Skin of body (tissue), 2 donors: ENCODE measurements around the gene NFKBIB. TPM values are rescaled to one million over a fixed set of nuclear protein-coding genes. Genes with fewer than 3 reads are reported as not detected.
"Not testable (repeated sequence)": the region's sequence is repeated elsewhere in the genome, so short reads cannot be mapped to it uniquely, and the experiment has no call there.

Experiments used
- DNase-seq: peaks from one replicate; lab custom pipeline; 2025; lab: John Stamatoyannopoulos, UW
- total RNA-seq: library from RNA; depleted of rRNA; stranded (reverse); fragments of >200 nt; gene quantifications from one replicate; pipeline ENCODE4 v1.2.3, GENCODE V29; 2014

The NFKBIB gene
- total RNA-seq, 1 donor from 2014 or later: 5.0 TPM

DNA sequence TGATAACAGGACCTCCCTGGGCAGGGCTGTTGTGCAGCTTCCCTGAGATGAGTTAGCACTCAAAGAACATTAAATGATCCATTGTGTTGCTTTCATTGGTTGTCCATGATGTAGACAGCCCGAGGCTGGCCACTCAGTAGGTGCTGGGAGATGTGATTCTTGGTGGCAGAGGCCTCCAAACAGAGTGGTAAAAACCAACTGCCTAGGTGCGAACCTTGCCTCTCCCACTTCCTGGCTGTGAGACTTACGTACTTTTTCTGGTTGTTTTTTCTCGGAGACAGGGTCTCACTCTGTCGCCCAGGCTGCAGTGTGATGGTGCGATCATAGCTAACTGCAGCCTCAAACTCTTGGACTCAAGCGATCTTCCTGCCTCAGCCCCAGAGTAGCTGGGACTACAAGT, 24.6 kb downstream of the NFKBIB start:
- no peak for DNase-seq

DNA sequence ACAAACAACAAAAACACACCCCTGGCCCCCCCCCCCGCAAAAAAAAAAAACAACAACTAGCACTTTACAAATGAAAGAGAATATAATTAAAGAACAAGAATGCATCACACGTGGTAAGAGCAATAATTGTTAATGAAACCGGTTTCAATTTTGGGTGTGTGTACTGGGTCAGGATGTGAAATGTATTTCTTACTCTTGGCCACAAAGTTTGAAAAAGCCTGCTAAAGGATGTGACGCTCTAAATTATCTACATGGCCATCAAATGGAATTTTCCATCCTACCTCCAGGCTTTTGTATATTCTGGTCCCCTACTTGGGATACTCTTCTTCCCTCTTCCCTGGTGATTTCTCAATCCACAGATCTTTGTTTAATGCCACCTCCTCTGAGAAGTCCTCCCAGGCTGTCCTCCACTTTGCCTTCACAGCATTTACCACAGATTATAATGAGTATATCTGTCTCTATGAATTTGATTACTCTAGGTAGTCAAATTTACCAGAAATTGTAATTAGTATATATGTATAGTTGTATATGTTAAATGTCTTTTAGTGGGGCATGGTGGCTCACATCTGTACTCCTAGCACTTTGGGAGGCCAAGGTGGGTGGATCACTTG, 28.7 kb downstream of the NFKBIB start:
- DNase-seq: no peak

DNA sequence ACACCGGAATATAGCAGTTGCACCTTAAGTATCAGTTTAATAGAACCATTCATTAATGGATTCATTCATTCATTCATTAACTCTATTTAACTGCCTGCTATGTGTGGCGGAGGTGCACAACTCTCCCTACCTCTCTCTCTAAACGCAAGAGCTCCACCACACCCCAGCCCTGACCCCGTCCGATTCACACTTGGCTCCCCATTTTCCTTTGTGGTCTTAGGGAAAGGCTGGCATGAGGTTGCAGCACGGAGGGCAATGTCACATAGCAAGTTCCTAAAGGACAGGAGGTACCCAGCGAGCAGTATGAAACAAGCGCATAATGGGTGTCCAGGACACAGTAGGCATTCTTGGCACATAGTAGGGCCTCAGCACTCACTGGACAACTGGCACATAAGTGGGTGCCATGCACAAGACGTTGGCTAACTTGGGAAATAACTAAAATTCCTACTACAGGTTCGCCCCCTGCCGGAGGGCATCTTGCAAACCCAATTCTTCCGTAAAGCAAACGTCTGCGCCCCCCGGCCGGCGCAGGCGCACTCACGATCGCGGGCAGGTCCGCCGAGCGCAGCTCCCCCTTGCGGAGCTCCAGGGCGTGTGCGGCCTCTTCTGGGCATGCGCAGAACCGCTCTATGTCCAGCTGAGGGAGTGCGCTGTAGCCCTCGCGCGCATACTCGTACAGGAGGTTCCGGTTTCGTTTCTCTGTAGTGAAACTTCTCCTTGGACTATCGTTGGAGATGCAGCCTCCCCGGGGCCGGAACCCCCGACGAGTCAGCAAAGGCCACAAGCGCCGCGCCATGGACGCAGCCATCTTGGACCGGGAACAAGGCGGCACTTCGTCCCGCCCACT, 30.4 kb downstream of the NFKBIB start, which contains the start of gene SARS2:
TSS of gene SARS2 (minus strand) at position 835 of the 847 bp plus-strand sequence. CDS start at position 808, 27 bp downstream.
- peak; percentile 98 for DNase-seq

DNA sequence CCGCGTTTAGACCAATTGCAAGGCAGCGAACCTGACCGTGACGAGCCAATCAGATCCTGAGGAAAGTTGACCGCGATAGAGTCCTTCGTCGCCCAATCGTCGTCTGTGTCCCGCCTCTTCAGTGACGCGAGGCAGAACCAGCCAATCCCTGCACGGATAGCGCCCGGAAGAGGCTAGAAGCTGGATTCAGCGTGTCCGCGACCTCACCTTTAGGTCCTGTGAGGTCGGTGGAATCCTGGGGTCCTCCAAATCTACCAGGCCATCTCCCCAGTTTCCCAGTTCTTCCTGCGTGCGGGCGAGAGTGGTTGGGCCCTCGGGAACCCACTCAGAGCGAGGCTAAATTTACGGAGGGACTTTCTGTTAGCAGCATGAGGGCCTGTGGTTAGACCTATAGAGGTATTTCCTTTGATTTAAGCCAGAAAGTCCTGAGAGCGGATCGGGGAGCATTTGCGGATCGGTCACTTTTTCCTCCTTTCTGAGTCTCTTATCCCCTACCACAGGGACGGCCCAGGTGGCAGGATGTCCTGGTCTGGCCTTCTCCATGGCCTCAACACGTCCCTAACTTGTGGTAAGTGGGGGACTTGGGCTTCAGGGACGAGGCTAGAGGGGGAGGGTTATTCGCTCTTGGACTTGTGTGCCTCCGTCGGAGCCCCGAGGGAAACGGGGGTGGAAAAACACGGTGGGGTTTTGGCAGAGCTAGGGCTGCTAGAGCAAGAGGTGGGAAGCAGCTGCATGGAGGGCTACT, 31.2 kb downstream of the NFKBIB start, which contains the start of gene MRPS12:
TSS of gene MRPS12 (plus strand) at position 169 of the 745 bp plus-strand sequence. CDS start at position 520, 351 bp downstream.
- peak; percentile 98 for DNase-seq

DNA sequence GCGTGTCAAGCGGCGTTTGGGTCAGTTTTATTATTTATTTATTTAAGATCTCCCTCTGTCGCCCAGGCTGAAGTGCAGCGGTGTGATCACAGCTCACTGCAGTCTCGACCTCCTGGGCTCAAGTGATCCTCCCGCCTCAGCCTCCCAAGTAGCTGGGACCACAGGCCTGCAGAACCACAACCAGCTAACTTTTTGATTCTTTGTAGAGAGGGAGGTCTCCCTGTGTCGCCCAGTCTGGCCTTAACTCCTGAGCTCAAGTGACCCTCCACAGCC, 31.7 kb downstream of the NFKBIB start:
- no peak for DNase-seq

DNA sequence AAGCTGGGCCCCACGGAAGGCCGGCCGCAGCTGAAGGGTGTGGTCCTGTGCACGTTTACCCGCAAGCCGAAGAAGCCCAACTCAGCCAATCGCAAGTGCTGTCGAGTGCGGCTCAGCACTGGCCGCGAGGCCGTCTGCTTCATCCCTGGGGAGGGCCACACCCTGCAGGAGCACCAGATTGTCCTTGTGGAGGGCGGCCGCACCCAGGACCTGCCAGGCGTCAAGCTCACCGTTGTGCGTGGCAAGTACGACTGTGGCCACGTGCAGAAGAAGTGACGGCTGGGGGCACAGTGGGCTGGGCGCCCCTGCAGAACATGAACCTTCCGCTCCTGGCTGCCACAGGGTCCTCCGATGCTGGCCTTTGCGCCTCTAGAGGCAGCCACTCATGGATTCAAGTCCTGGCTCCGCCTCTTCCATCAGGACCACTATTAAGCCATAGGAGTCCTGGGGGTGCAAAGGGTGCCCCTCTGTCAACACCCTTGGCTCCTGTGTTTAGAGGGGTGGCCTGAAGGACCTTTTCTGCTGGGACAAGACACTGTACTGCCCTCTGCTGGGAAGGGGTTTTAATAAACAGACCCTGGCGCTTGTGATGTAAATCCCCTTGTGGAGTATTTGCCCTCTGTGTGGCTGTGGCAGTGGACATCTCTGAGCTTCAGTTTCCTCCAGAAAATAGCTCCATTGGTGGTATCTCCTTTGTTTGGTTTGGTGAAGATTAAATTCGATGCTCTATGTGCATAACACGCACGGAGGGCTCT, 32.8 kb downstream of the NFKBIB start:
- DNase-seq: no peak

DNA sequence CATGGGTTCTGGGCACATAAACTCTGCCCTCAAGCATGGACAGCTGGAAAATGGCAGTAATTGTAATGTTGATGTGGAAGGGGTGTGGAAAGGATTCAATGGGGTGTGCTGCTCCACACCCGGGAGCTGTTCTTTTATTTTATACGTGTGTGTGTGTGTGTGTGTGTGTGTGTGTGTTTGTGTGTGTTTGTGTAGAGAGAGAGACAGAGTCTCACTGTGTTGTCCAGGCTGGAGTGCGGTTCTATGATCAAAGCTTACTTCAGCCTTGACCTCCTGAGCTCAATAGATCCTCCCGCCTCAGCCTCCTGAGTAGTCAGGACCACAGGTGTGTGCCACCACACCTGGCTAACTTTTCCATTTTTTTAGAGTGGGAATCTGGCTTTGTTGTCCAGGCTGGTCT, 33.8 kb downstream of the NFKBIB start:
- no peak for DNase-seq

DNA sequence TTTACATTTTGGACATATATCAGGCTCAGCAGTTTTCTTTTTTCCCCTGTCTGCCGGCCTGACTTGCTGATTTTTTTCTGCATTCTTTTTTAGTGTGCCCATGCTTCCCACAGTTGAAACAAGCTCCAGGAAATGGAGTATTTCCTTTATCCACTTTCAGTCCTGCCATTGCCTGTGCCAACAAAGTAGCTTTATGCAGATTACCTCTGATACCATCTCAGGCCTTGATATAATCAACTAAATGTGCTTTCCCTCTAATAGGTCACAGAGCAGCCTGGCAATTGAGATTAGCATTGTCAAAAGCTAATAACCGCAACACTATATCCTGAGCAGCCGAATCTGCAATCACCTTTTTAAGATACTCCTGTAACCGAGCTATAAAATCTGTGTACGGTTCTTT, 40.2 kb downstream of the NFKBIB start:
- no peak for DNase-seq

DNA sequence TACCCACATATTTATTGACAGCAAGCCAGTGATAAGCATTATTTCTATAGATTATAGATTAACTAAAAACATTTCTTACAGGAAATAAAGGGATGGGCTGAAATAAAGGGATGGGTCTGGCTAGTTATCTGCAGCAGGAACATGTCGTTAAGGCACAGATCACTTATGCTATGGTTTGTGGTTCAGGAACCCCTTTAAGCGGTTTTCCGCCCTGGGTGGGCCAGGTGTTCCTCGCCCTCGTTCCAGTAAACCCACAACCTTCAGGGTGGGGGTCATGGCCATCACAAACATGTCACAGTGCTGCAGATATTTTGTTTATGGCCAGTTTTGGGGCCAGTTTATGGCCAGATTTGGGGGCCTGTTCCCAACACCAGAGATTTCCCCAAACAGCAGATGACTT, 41.7 kb downstream of the NFKBIB start:
- not testable (repeated sequence) for DNase-seq

DNA sequence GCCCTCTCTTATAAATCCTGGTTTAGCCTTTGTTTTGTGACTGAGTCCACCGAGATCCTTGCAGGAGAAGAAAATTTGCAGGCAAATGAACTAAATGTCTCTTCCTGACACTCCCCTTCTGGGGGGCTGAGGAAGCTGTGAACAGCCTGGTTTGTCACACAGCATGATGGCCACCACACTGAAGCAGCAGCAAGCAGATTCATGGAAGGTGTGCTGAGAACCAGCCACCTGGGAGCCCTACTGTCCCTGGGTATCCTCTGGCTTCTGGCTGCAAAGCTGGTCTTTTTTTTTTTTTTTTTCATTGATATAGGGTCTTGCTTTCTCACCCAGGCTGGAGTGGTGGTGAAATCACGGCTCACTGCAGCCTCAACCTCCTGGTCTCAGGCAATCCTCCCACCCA, 42.2 kb downstream of the NFKBIB start:
- no peak for DNase-seq

DNA sequence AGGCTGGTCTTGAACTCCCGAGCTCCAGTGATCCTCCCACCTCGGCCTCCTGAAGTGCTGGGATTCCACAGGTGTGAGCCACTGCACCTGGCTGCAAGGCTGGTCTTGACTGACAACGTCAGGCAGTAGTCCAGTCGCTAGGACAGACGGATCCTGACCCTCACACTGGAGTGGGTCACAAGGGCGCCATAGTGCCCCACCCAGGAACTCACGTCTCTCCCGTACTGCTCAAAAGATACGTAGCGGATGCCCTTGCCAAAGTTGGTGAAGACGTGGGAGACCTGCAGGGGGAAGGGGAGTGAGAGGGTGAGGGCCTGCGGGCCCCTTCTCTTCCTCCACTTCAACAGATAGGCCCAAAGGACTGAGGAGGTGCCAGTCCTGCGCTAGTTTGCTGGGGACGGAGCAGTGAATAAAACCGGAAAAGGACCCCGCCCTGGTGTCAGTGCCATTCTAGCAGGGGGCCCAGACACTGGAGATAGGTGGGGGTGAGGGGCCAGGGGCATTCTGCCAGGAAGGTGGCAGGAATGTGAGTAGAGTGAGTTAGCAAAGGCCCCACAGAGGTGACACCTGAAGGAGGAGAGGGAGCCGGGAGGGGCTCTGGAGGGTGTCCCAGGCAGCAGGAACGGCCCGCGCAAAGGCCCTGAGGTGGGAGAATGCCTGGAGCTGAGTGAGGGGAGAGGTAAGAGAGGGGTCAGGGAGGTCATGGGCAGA, 42.9 kb downstream of the NFKBIB start:
- DNase-seq: no peak

DNA sequence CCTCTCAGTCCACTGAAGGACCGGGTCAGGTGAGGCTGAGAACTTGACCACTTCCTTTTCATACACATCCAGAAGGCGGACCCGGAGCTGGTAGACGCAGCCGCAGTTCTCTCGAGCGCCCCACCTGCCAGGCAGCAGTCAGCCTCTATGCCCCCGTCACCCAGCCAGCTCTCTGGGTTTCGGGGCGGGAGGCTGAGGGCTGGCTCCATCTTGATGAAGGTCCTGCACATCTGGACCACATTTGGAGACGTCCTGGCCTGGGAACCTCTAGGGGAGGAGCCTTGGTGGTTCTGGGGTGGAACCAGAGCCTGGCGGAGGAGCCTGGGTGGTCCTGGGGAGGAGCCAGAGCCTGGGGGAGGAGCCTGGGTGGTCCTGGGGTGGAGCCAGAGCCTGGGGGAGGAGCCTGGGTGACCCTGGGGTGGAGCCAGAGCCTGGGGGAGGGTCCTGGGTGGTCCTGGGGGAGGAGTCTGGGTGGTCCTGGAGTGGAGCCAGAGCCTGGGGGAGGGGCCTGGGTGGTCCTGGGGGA, 45.3 kb downstream of the NFKBIB start:
- DNase-seq: no peak

DNA sequence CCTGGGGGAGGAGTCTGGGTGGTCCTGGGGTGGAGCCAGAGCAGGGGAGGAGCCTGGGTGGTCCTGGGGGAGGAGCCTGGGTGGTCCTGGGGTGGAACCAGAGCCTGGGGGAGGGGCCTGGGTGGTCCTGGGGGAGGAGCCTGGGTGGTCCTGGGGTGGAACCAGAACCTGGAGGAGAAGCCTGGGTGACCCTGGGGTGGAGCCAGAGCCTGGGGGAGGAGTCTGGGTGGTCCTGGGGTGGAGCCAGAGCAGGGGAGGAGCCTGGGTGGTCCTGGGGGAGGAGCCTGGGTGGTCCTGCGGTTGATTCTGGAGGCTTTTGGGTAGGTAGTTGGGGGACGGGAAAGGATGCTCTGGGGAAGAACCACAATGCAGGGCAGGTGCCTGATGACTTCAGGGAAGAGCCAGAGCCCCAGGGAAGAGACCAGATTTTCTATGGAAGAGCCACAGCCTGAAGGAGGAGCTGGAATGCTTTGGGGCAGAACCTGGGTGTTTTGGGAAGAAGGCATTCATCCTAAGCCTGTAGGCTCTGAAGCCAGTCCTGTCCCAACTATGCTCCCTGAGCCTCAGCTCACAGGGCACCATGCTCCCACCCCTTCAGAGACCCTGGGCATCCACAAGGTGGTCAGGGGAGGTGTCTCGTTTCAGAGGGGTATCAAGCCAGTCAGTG, 45.9 kb downstream of the NFKBIB start:
- DNase-seq: no peak

DNA sequence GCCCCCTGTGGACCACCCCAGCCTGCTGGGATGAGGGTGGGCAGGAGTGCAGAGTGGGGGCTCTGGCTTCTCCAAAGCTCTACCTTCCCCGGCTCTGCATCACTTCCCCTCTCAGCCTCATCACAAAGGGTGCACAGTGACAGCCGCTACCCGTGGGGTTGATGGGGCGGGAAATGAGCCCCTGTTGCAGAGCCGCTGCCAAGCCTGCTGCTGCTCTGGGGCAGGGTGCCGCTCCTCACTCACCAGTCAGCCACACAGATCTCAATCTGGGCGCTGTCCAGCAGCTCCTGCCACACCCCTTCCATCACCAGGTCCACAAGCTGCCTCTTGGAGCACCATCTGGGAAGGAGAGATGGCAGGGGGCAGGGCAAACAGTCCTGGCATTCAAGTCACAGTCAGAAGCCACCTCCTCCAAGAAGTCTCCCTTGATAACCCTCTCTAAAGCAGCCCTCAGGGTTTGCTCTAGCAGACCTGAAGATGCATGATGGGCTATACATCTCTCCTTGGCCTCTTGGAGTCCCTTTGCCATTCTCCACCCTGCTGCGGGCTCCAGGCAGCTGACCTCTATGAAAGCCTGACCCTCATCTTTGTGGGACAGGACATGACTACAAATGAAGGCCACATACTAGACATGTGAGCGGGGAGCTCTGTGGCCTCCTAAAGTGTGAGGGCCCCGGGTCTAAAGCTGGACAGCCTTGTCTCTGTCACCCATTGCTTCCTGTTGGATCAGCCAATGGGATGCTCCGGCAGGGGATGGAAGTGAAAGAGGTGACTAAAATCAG, 46.7 kb downstream of the NFKBIB start:
- DNase-seq: no peak

DNA sequence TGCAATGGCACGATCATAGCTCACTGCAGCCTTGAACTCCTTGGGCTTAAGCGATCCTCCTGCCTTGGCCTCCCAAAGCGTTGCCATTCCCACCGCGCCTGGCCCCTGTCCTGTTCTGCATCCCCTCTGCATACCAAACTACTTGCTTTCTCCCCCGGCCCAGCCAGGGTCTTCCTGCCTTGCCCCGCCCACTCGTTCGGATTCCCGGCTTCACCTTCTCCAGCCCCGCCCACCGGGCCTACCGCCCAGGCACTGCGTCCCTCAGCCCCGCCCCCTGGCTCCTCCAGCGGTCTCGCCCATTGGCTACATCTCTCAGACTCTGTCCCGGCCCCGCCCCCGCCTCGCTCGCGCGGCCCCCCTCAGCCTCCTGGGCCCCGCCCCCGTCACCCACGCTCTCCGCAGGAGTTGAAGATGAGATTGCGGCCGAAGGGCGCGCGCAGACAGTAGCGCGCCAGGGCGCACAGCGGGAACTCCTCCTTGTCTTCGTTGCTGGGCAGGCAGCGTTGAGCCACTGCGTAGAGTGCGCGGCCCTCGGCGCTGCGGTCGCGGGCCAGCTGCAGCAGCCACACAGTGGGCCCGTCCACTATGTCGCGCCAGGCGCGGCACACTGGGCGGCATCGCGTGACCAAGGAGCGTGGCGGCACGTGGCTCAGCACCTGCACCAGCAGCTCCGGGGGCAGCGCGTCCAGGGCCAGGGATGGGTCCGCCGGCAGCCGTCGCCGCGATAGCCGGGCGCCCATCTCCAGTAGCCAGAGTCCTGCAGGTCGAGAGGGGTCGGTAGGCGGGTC, 50.0 kb downstream of the NFKBIB start:
- DNase-seq: peak; percentile 57

DNA sequence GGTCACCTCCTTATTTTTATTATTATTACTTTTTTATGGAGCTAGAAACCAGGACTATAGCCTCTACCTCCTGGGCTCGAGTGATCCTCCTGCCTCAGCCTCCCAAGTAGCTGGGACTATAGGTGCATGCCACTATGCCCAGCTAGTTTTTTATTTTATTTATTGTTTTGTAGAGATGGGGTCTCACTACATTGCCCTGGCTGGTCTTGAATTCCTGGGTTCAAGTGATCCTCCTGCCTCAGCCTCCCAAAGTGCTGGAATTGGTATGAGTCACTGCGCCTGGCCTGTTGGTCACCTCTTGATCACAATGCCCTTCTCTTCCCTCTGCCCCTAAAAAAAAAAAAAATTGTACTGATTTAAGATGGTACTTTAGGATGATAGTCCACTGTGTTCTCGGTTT, 51.4 kb downstream of the NFKBIB start:
- no peak for DNase-seq

DNA sequence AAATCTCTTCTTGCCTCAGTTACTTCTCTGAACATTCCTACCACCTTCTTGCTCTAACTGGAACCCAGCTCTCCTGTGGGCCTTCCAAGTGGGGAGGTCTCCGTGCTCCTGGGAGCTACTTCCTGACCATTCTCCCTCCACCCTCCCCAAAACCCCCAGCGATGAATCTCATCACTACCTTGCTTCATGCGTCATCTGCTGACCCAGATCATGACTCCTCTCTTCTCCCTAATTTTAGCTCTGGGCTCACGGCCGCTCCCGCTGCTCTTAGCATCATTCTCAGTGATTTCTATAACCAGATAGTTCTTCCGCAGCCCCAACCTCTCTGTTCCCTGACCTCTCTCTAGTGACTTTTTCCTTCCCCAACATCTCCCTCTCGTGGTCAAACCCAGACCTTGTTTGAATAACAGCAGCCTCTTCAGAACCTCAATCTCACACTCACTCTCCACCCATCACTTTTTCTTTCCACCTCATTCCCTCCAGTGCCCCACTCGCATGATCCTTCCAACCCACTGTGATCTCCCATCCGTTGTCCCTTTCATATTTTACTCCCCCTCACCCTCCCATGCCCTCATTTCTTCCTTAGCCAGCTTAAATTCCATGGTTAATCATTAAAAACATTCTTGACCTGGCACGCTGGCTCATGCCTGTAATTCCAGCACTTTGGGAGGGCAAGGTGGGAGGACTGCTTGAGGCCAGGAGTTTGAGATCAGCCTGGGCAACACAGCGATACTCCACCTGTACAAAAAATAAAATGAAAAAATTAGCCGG, 52.8 kb downstream of the NFKBIB start:
- no peak for DNase-seq

DNA sequence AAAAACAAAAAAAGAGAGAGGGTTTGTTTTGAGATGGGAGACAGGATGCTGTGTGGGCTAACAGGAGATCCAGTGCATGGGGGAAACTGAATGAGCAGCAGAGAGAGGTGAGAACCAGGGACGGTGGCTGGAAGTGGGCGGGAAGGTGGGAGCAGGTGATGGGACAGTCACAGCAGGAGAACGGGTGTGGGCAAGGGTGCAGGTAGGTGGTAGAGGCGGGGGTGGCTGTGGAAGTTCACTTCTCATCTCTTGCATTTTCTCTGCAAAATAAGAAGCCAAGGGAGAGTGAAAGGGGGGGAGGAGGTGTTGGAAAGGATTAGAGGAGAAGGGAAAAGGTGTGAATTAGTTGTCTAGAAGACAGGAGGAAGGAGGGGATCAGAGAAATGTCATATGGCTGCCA, 53.9 kb downstream of the NFKBIB start:
- no peak for DNase-seq
